GM23338 (cell line): ENCODE results near the gene DPH5.

Source experiments
- CREB1 ChIP-seq: fragments of 250-450 bp; sonication (Bioruptor Pico); IDR thresholded peaks from 2 replicates; pipeline ENCODE4 v1.5.0; 2020; ENCODE audit warnings: low read depth, mild to moderate bottlenecking, moderate library complexity
- ZNF331 ChIP-seq: fragments of 250-450 bp; sonication (Bioruptor Pico); IDR thresholded peaks from 2 replicates; pipeline ENCODE4 v1.5.0; 2020; ENCODE audit warnings: low read depth, mild to moderate bottlenecking, moderate library complexity
- TF ChIP-seq, protein P1 (sequence below), 2 experiments: fragments of 200-600 bp in 1 of 2; sonication (generic) in 1 of 2; conservative IDR thresholded peaks; 2 replicates each; pipeline versions ENCODE4 v1.5.1 to v1.6.1; 2016 to 2017; ENCODE audit warnings: antibody characterized with exemption in 2 of 2, low read depth in 2 of 2, mild to moderate bottlenecking in 2 of 2, moderate library complexity in 1 of 2

- TF ChIP-seq, protein P1, sequence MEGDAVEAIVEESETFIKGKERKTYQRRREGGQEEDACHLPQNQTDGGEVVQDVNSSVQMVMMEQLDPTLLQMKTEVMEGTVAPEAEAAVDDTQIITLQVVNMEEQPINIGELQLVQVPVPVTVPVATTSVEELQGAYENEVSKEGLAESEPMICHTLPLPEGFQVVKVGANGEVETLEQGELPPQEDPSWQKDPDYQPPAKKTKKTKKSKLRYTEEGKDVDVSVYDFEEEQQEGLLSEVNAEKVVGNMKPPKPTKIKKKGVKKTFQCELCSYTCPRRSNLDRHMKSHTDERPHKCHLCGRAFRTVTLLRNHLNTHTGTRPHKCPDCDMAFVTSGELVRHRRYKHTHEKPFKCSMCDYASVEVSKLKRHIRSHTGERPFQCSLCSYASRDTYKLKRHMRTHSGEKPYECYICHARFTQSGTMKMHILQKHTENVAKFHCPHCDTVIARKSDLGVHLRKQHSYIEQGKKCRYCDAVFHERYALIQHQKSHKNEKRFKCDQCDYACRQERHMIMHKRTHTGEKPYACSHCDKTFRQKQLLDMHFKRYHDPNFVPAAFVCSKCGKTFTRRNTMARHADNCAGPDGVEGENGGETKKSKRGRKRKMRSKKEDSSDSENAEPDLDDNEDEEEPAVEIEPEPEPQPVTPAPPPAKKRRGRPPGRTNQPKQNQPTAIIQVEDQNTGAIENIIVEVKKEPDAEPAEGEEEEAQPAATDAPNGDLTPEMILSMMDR (conservative IDR thresholded peaks at IDR 0.05; ENCODE audit: low read depth in 2 of 2): no peak
- TF ChIP-seq ZNF331 (CRISPR knock-in tag): no peak
- TF ChIP-seq CREB1 (CRISPR knock-in tag): no peak
These were observed 11.7 kb upstream of the DPH5 start for GRCh38 chr1:101037316-101037715.
